GM18873 (cell line): ENCODE data around the gene CAMTA1.

Source experiments
- ATAC-seq: cut with Tn5 transposase; IDR thresholded peaks from one replicate; pipeline ENCODE4 v1.9.1; 2021; ENCODE audit warnings: mild to moderate bottlenecking, moderate library complexity, moderate number of reproducible peaks; ENCODE audit not compliant: unreplicated experiment, low FRiP score

Gene CAMTA1

DNA sequence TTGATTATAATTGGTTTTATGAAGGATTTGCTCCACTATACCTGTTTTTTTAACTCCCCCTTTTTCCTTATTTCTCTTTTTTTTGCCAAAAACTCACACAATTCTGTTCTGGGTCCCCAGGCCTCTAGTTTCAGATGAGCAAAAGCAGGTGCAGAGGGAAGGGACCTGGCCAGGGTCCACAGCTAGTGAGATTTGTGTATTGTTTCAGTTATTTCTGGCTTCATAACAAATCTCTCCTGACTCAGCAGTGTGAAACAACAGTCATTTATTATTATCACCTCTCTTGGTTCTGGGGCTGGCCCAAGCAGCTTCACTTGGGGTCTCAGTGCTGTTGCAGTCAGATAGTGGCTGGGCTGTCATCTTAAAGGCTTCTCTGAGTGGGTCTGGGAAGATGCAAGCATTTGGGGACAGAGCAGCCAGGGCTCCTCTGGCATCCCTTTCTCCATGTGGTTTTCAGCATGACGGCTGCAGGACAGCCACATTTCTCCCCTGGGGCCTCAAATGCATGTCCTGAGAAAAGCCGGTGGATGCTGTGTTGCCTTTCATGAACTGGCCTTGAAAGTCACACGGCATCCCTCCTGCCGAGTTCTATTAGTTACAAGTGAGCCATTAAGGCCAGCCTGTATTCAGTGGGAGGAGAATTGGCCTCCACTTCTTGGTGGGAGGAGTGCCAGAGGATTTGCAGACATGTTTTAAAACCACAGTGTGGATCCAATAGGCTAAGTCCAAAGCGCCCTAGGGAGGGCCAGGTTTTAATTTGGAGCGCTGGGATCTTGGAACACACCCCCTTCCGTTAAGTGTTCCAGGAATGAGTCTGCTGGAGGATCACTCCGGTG lies 137.1 kb downstream of the CAMTA1 start:
- no peak for ATAC-seq

DNA sequence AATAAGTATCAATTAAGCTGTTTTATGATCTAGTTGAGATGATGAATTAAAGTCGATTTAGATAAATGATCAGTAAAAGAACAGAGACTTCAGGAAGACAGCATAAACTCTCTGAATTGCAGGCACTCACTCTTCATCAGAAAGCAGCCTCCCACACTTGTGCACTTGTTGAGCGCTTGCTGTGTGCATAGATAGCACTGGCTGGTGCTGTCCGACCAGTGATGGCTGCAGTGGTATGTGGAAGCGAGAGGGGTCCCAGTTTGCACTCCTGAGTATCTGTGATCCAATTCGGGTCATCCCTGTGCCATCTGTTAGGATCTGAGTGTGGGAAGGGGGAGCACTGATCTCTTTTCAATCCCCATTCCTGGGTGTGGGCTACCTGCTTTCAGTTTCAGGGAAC lies 137.8 kb downstream of the CAMTA1 start:
- no peak for ATAC-seq

DNA sequence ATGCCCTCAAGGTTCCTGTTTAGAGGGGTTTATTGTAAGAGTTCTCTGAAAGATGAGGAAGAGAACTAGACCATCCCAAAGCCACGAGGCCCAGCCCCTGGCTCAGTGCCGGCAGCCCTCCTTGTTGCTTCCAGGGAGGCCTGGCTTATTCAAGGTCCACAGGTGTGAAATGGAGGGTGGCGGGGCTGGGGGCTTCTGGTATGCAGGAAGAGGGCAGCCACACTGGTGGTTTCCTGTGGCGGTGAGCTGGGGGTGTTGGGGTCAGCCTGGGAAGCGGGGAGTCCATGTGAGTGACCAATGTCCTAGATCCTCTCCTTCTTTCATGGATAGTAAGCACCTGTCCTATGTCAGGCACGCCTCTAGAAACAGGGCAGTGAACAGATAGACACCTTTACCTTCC lies 138.2 kb downstream of the CAMTA1 start:
- ATAC-seq: no peak

DNA sequence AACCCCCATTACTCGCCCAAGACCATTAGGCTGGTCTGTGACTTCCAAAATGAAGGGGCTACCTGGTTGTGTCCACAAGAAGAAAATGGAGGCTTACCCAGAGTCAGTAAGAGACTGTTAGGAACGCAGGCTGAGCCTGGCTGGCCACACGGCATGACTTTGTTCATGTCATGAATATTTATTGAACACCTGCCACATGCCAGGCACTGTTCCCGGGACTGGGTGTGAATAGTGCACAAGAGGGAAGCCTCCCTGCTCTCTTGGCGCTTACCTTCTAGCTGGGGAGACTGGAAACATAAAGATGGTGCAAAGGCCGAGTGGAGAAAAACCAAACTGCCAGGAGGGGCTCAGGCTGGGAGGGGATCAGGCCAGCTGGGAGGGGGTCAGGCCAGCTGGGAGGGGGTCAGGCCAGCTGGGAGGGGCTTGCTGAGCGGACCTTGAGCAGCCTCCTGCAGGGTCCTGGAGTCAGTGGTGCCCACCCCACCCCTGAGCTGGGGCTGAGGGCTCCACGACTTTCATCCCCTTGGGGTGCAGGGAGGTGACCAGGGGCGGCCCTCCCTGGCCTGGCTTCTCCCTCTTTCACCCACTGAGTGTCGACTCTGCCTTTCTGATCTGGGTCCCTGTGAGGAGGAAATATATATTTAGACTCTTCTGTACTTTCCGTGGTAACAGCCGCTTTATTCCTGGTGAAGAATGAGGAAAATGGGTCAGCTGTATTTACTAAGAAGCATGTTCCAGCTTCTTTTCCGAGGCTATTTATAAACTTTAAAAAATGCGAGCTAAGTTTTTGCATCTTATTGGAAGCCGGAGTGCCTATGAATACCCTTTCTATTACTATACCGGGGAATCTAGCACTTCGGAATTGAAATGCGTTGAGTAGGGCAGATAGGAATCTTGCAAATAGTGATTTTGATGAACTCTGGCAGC lies 139.0 kb downstream of the CAMTA1 start:
- no peak for ATAC-seq

DNA sequence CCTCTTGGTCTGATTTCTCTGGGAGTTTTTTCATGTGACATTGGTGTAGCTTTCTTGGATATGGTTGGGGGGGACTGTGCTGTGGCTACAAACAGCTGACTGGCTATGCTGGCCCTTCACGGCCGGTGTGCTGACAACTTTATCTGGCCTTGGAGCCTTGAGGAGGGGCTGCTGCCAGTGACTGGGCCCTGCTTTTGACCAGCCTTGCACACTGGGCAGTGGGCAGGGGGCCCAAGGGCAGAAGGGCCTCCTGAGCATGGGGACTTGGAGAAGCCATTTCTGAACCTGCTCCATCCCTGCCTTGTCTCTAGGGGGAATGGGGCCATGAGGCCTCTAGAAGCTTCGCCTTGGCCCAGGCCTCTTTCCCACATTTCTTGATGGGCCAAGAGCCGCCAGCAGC lies 139.6 kb downstream of the CAMTA1 start:
- ATAC-seq: no peak

DNA sequence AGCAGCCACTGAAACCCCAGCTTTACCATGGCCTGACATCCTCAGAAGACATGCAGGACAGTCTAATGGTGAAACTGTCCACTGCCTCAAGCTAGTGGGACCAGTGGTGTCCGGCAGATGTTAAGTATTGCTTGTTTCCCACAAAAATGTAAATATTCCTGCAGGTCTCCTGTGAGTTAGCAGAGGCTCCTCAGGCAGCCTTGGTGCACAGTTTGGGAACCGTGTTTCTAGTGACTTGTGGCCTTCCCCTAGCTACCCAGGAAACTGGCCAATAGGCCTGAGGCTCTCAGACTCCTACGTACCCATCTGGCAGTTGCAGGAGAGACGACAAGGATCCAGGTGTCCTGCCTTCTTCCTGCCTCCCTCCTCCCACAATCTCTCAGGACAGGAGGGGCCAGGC lies 142.4 kb downstream of the CAMTA1 start:
- ATAC-seq: no peak

DNA sequence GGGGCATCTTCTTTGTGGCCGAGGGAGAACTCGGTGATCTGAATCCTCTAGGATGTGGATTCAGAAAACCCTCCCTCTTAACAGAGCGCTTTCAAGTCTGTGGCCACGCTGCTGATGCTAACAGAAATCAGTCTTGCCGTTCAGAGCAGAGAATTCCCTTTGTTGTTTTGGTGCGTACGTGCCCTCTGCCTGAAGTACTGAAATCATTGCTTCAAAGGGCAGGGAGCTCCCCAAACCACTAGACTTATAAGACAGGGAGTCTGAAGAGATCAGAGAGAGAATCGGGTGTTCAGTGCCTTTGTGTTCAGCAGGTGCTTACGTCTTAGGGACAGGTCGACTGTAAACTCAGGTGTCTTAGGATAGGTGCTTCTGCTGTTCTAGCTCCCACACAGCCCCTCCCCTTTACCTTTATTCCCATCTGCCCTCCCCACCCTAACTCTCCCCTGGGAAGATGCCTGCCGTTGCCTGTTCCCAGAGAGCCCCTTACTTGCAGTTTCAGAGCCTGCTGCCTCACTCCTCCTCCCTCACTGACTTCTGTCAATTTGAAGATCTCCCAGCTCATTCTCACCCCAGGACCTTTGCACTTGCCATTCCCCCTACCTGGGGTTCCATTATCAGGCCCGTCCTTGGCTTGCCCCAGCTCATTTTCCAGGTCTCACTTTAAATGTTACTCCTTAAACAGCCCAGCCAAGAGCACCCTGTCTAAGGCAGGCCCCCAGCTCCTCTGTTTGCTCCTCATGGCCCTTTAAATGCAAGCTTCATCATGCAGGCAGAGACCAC lies 143.0 kb downstream of the CAMTA1 start:
- no peak for ATAC-seq

DNA sequence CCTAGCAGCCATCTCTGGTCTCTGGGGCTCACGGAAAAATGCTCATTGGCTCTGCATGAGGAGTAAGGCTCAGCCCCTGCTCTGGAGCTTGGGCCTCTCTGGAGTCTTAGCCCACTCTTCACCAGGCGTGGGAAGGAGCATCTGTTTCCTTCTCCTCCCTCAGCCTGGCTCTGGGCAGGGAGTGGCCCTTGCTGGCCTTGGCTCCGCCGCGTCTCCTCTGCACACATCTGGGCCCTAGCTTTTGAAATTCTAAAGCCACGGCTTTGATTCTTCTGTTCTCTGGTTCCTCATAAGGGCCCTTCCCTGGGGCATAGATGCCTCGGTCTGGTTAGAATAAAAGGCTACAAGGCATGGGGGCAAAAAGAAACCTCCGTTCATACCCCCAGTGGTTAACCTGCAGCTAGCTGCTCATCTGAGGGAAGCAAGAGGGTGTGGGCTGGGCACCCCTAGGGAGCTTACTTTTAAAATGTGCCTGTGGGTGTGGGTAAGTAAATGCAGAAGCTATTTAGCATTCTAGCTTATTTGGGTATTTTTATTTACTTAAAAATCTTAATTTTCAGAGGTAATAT lies 145.6 kb downstream of the CAMTA1 start:
- no peak for ATAC-seq

DNA sequence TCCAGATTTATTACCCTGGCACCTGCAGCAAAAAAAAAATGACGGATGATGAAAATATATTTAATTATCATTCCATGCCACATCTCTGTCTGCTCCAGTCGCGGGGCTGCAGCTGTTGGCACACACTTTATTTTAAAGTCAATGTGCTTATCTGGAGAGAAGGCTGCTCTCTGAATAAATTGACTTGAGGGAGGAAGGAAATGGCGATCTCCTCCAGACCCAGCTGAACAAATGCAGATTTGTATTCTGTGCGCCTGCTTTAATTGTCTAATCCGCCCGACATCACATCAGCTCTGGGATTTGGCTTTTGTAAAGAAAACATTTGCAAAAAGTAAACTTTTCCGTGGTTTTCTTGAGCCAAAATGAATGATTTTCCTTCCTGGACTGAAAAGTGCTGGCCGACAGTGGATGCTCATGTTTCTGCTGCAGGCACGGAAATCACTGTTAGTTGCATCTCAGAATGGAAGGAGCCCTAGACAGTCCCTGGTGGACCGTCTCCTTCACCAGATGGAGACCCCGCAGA lies 150.2 kb downstream of the CAMTA1 start:
- no peak for ATAC-seq

DNA sequence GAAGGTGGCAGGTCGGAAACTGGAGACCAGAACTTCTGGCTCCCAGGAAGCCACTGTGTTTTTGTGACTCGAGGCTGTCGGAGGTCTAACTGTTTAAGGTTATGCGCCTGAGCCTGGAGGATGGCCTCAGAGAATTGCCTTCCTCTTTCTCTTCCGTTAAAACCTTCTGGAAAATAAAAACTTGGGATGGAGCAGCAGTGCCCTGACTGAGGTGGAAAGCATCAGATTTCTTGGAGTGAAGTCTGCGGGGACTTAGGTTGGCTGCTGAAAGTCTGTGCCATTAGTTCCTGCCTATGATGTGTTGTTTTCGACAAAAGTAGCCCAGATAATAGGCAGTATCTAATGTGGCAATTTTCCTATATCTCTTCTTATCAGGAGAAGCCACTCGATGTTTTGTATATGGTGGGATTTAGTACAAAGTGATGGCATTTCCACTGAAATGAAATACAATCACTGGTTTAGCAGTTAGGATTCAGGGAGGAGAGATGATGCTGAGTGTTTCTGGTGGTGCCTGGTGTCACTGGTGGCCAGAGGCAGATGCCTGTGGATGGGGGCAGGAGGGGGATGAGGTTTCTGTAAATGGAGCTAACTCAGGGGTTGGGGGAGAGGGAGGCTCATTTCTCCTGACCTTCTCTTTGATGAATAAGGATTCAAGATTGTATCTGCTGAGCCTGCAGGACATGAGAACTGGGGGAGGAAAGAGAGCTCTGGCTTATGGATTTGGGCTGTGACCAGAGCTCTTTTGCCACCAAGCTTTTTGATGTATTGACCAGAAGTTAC lies 150.8 kb downstream of the CAMTA1 start:
- no peak for ATAC-seq

DNA sequence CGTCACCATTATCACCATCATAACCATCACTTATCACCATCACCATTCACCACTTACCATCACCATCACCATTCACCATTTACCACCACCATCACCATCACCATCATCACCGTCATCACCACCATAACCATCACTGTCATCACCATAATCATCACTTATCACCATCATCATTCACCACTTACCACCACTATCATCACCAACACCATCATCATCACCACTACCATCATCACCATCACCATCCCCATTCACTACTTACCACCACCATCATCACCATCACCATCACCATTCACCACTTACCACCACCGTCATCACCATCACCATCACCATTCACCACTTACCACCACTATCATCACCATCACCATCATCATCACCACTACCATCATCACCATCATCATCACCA lies 151.8 kb downstream of the CAMTA1 start:
- ATAC-seq: no peak

DNA sequence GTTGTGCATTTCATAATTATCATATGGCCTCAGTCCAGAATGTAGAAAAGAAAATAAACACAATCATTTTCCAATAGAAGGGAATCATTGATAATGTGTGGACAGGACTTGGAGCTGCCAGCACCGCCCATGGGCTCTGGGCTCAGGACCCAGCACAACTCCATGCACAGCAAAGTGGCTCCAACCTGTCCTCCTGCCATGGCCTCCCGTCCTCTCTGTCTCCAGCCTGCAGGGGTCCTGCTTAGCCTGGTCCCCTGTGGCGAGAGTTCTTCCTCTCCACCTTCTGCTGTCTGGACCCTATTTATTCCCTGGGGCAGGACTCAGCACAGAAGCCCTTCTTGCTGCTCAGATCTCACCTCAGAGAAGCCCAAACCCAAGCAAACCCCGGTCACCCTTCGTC lies 154.1 kb downstream of the CAMTA1 start:
- ATAC-seq: no peak

DNA sequence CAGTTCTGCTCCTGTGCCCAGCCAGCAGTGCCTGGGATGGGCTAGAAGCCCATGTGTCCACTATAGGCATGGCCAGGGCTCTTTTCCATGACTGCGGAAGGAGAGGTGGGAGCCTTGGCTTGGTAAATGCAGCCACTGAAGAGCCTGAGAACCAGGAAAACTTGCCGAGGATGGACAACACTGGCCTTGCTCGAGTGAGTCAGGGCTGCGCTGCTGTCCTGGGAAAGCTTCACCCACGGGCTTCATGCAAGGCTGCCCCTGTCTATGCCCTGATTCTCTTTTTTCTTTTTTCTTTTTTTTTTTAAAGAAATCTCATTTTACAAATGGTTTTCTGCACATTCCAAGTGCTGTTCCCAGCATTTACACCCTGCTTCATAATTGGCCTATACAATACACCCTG lies 156.5 kb downstream of the CAMTA1 start:
- no peak for ATAC-seq

DNA sequence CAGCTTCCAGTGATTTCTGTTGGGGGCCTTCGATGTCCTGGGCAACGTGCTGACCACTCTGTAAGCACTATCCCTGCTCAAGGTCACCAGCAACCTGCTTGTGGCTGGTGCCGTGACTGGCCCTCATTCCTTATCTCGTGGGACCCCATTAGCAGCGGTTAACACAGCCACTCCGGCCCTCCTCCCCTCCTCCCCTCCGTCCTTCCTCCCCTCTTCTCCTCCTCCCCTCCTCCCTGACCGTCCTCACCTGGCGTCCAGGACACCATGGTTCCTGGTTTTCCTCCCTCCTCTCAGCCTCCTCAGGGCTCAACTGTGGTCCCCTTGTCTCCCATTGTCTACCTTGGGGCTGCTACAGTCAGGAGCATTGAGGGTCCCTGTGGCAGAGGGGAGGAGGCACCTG lies 157.7 kb downstream of the CAMTA1 start:
- no peak for ATAC-seq

DNA sequence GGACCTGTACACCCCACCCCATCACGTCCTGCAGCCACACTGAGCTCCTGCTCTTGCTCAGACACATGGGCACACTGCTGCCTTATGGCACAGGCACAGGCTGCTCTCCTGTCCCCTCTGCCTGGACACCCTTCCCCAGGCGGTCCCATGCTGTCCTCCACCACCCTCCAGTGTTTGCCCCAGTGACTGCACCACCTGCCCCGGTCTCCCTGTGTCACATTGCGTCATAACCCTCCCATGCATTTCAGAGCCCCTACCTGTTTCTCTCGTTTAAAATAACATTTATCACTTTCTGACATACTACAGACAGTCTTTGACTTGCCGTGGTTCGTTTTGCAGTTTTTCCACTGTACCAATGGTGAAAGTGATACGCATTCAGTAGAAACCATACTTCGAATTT lies 159.2 kb downstream of the CAMTA1 start:
- ATAC-seq: no peak

DNA sequence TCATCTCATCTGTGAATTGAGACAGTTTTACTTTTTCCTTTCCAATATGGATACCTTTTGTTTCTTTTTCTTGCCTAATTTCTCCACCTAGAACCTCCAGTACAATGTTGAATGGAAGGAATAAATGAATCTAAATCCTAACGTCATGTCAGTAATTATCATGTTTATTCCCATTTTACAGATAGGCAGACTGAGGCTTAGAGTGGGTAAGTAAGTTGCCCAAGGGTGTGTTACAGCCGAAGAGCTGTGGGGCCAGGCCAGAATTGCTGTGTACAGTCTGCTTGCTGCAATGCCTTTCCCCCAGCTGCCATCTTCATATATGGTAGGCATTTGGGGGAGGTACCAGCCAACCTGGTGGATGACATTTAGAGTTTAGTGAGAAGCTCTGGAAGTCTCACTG lies 162.7 kb downstream of the CAMTA1 start:
- no peak for ATAC-seq

DNA sequence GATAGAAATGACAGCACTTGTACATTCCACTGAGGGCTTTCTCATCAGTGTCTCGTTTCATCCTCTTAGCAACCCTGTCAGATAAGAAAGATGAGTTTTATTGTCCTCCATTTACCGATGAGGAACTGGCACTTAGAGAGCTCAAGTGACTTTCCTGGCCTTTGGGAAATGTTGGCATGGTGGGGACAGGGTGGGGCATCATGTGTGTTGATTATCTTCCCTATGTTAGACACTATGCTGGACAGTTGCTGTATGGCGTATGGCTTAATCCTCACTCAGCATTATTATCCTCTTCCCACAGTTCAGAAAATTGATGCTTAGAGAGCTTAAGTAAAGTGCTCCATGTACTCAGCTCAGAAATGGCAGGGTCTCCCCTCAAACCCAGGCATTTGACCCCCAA lies 163.2 kb downstream of the CAMTA1 start:
- ATAC-seq: no peak

DNA sequence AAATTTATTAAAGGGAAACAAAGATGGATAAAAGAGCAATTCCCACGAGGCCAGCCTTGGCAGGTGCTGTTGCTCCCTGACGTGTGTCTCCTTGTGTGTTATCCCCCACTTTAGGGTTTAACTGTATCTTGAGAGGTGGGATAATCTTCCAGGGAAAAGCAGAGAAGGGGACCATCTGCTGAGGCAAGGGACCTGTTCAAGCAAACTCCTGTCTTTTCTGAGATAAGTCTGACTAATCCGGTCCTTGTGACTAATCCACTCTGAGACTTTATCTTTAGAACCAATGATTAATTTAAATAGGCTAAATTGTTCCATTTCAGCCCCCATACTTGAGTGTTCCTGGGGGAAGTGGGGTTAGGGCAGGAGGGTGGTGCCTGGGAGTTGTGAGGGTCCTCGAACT lies 163.6 kb downstream of the CAMTA1 start:
- no peak for ATAC-seq

DNA sequence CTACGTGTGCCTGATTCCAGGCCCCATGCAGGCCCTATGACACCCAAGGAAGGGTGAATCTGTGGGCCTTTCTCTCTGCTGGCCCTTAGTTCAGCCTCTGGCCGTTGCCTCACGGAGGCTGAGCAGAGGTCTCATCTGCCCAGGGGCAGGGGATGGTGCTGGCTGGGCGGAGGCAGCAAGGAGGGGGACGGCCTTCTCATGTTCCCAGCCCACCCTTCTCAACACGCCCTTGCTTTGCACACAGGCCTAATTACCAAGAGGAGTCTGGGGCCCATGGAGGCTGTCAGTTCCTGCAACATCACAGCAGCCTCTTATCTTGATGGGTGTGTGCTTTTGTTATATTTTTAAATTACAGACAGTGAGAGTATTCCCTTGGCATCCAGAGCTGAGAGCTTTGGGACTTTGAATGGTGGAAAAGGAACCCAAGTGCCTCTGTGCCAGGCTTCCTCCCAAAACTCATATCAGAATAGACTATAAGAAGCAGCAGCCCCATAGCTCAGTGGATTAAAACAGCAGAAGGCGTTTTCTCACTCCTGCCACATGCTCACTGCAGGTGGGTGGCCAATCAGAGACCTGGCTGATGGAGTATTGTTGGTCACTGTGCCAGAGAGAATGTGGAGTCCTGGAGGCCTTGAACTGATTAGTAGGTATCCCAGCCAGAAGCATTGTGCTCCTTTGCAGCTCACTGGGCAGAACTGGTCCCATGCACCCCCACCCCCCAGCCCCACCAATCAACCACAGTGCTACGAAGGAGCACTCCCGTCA lies 164.9 kb downstream of the CAMTA1 start:
- ATAC-seq: no peak
